RWPE1 (cell line): Measurements from ENCODE around the gene ATP6V1B1.
A peak's percentile ranks its signal among the peaks of the same experiment; 100 is the strongest.
"Not testable (repeated sequence)": the region's sequence is repeated elsewhere in the genome, so short reads cannot be mapped to it uniquely, and the experiment has no call there.

Experiments
- CTCF ChIA-PET: fragments of 350-600 bp; sonication (Branson Sonifier 250); formaldehyde crosslinking; extraction: SDS; loops from one replicate; lab custom pipeline; 2021; lab: Yijun Ruan, JAX
- POLR2A ChIA-PET: fragments of 400-600 bp; formaldehyde crosslinking; extraction: SDS; loops from one replicate; lab custom pipeline; 2020; ENCODE audit warnings: antibody characterized with exemption; ENCODE audit not compliant: low non-redundant PET; lab: Yijun Ruan, JAX
- DNase-seq: peaks from one replicate; pipeline ENCODE4 v3.0.0; 2012; ENCODE audit warnings: low spot score
- H3K27ac ChIP-seq: fragments of 450-650 bp; 2 replicates; pipeline ENCODE4 v1.5.1; 2017
- CTCF ChIP-seq: fragments of 450-650 bp; conservative IDR thresholded peaks from 2 replicates; pipeline ENCODE4 v1.5.1; 2017; ENCODE audit warnings: low read depth, mild to moderate bottlenecking

ATP6V1B1 gene

GRCh38 chr2:70994009-70994698 lies 58.5 kb downstream of the ATP6V1B1 start:
- POLR2A ChIA-PET, result no interaction called here
- CTCF ChIA-PET, result no interaction called here
- no peak for TF ChIP-seq CTCF
- peak overlapping the region; percentile 72 for H3K27ac ChIP-seq
- DNase-seq, result peak; percentile 27

- POLR2A ChIA-PET, result no interaction called here
Observed at GRCh38 chr2:70994699-70995425, 59.2 kb downstream of the ATP6V1B1 start, which contains the start of gene TEX261. TEX261 (minus strand) TSS chr2:70994873; CDS start chr2:70994757, 116 bp downstream.

GRCh38 chr2:70995426-70995729 lies 59.7 kb downstream of the ATP6V1B1 start:
- TF ChIP-seq CTCF, result no peak
- peak; percentile 29 for DNase-seq
- H3K27ac ChIP-seq, result peak overlapping the region; percentile 72
- ChIA-PET CTCF (no interaction called here), POLR2A (no interaction called here)

More at GRCh38 chr2:70994699-70995425, 59.2 kb downstream of the ATP6V1B1 start, which contains the start of gene TEX261:
- CTCF ChIA-PET, result no interaction called here
- DNase-seq, result peak; percentile 91
- peak within 1 kb of the TSS; percentile 72 for H3K27ac ChIP-seq
- peak; percentile 94 for TF ChIP-seq CTCF

- DNase-seq, H3K27ac ChIP-seq, POLR2A ChIA-PET, CTCF ChIA-PET: not testable (repeated sequence)
Observed at GRCh38 chr2:70998885-70999284, 63.2 kb downstream of the ATP6V1B1 start.

GRCh38 chr2:70999362-70999761 lies 63.7 kb downstream of the ATP6V1B1 start:
- ChIA-PET POLR2A (no interaction called here), CTCF (interaction anchor here (0.6 kb wide), 1 partner anchor 92 kb away, joined by 4 read pairs; no protein-coding TSS in a partner anchor)
- no peak for TF ChIP-seq CTCF

GRCh38 chr2:70999931-71000330 lies 64.2 kb downstream of the ATP6V1B1 start:
- POLR2A ChIA-PET, H3K27ac ChIP-seq, DNase-seq: not testable (repeated sequence)
- CTCF ChIA-PET, result interaction anchor here (0.6 kb wide), 2 partner anchors 92 to 1984 kb away, joined by 3 to 4 read pairs; no protein-coding TSS in a partner anchor

More at GRCh38 chr2:70999362-70999761, 63.7 kb downstream of the ATP6V1B1 start:
- H3K27ac ChIP-seq, result no peak overlapping the region
- DNase-seq, result no peak

GRCh38 chr2:71000780-71001591 lies 65.3 kb downstream of the ATP6V1B1 start:
- POLR2A ChIA-PET, result interaction anchor here (0.7 kb wide), 1 partner anchor 200 kb away, joined by 3 read pairs; no protein-coding TSS in a partner anchor
- peak; percentile 96 for TF ChIP-seq CTCF
- no peak overlapping the region for H3K27ac ChIP-seq
- peak; percentile 63 for DNase-seq
- CTCF ChIA-PET, result interaction anchor here (0.6 to 1.6 kb wide), 12 partner anchors 8 to 1983 kb away, joined by 3 to 12 read pairs (median 3); no protein-coding TSS in a partner anchor
